LNCAP (cell line): ENCODE results near the gene MRPS30.

Experiments used
- CTCF ChIP-seq: fragments of 450-650 bp; IDR thresholded peaks from 2 replicates; pipeline ENCODE4 v1.5.1; 2017; ENCODE audit warnings: mild to moderate bottlenecking

Gene MRPS30

GRCh38 chr5:44839018-44839681, 30.4 kb downstream of the MRPS30 start:
- TF ChIP-seq CTCF: no peak

GRCh38 chr5:44842496-44843282, 33.9 kb downstream of the MRPS30 start:
- TF ChIP-seq CTCF: no peak

GRCh38 chr5:44844744-44845143, 36.0 kb downstream of the MRPS30 start:
- TF ChIP-seq CTCF: no peak

GRCh38 chr5:44845777-44846176, 37.0 kb downstream of the MRPS30 start:
- TF ChIP-seq CTCF: no peak

- TF ChIP-seq CTCF: no peak
Observed at GRCh38 chr5:44847206-44847852, 38.6 kb downstream of the MRPS30 start.

- TF ChIP-seq CTCF: no peak
Observed at GRCh38 chr5:44860267-44860666, 51.5 kb downstream of the MRPS30 start.

- peak; percentile 17; the same call in 1 of the 2 replicates for TF ChIP-seq CTCF
Observed at GRCh38 chr5:44862808-44863207, 54.1 kb downstream of the MRPS30 start.
